HG02884 (cell line): ENCODE measurements around the gene OR52A5.
"Not testable (repeated sequence)": the region's sequence is repeated elsewhere in the genome, so short reads cannot be mapped to it uniquely, and the experiment has no call there.

Source experiments
- ATAC-seq: cut with Tn5 transposase; IDR thresholded peaks from one replicate; pipeline ENCODE4 v1.9.1; 2021; ENCODE audit warnings: mild to moderate bottlenecking, moderate library complexity; ENCODE audit not compliant: unreplicated experiment

Gene OR52A5

GRCh38 chr11:5137996-5138395 is at the start of gene OR52A5:
TSS of gene OR52A5 (minus strand) at chr11:5138356. CDS start at chr11:5132642, 5,714 bp downstream.
- ATAC-seq, result no peak

GRCh38 chr11:5178046-5178837 is 40.1 kb upstream of the OR52A5 start:
- ATAC-seq, result no peak

GRCh38 chr11:5174934-5175333 is 36.8 kb upstream of the OR52A5 start:
- no peak for ATAC-seq

- no peak for ATAC-seq
Observed at GRCh38 chr11:5171856-5172255, 33.7 kb upstream of the OR52A5 start.

GRCh38 chr11:5165898-5166297 is 27.7 kb upstream of the OR52A5 start:
- ATAC-seq, result not testable (repeated sequence)

- not testable (repeated sequence) for ATAC-seq
Observed at GRCh38 chr11:5164807-5165206, 26.7 kb upstream of the OR52A5 start.

DNA sequence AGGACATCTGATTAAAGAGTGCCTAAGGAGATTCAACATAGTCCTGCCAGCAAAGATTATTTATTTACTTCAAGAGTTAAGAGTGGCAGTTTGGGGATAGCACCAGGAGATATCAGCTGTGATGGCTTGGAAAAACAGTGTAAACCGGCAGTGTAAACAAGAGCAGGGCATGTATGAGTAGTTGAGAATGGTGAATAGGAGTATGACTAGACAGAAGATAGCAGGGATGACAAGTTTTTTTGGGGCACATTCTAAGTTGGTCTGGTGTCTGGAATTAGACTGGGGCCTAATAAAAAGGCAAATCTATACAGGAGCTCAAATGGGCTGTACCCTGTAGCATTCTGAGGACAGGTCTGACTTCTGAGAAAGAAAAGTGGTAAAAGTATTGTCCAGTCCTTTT is 22.9 kb upstream of the OR52A5 start:
- ATAC-seq, result not testable (repeated sequence)

GRCh38 chr11:5160217-5160616 is 22.1 kb upstream of the OR52A5 start:
- not testable (repeated sequence) for ATAC-seq

DNA sequence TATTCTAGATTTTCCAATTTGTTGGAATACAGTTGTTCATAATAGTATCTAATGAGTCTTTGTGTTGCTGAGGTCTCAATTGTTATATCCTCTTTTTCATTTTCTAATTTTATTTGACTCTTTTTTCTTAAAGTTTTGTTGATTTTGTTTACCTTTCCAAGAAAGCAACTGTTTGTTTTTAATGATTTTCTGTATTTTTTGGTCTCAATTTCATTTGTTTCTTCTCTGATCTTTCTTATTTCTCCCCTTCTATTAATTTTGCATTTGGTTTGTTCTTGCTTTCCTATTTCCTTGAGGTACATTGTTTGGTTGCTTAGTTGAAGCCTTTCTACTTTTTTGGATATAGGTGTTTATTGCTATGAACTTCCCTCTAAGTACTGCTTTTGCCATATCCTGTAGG is 21.6 kb upstream of the OR52A5 start:
- no peak for ATAC-seq

DNA sequence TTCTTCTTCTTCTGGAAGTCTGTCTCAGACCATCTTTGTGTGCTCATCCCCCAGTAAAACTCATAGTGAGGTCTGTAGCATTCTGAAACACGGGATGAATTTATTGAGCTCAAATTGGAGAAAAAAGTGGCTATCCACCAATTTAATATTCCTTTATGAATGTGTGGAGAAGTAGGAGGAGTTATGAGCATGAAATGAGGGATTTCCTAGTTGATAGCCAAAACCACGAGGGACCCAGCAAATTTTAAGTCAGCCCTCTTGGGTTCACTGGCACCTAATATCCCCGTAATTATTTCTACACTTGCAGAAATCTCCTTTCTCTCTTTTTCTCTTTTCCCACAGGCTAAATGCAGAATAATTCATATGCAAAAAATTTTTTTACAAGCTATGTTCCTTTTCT is 16.5 kb upstream of the OR52A5 start, which contains the start of gene OR52A1:
TSS of gene OR52A1 (minus strand) at position 101 of the 400 bp plus-strand sequence. CDS start 2,388 bp downstream, outside the sequence.
- ATAC-seq, result no peak

GRCh38 chr11:5153574-5154431 is 15.6 kb upstream of the OR52A5 start:
- ATAC-seq, result no peak

DNA sequence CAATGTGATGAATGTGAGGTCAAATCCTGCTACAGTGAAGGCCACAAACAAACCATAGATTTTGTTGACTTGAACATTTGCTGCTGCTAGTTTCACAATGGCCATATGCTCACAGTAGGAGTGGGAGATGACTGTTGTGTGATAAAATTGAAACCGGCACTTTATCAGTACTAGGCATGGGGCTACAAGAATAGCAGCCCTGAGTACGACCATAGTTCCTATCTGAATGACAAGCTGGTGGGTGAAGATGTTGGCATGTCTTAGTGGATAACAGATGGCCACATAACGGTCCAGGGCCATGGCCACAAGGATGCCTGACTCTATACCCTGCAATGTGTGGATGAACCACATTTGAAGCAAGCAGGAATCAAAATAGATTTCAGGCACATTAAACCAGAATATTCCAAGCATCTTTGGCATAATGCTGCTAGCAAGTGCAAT is 13.6 kb upstream of the OR52A5 start:
- ATAC-seq, result no peak

GRCh38 chr11:5144206-5144605 is 6.0 kb upstream of the OR52A5 start:
- ATAC-seq, result not testable (repeated sequence)

- no peak for ATAC-seq
Observed at GRCh38 chr11:5137014-5137413, 1.1 kb downstream of the OR52A5 start.

- no peak for ATAC-seq
Observed at GRCh38 chr11:5136261-5136660, 1.9 kb downstream of the OR52A5 start.

- no peak for ATAC-seq
Observed at GRCh38 chr11:5131584-5132335, 6.4 kb downstream of the OR52A5 start.

GRCh38 chr11:5129457-5129877 is 8.7 kb downstream of the OR52A5 start:
- no peak for ATAC-seq

GRCh38 chr11:5124891-5125620 is 13.1 kb downstream of the OR52A5 start:
- ATAC-seq, result no peak

GRCh38 chr11:5123802-5124521 is 14.2 kb downstream of the OR52A5 start:
- ATAC-seq, result peak; percentile 95

DNA sequence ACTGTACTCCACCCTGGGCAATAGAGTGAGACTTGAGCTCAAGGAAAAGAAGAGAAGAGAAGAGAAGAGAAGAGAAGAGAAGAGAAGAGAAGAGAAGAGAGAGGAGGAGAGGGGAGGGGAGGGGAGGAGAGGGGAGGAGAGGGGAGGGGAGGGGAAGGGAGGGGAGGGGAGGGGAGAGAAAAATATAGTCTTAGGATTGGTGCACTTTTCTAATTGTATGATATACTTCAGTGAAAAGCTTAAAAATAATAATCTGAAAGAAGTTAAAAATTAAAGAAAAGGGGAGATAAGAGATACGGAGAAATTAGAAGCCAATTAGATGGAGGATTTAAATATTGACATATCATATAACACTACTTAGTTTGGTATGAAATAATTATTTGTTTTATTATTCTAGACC is 19.3 kb downstream of the OR52A5 start:
- ATAC-seq, result no peak
